Erythroblast (primary cell): ENCODE results near the gene SPATA20.

Experiments
- DNase-seq, 2 experiments: peaks; one replicate each; lab custom pipeline; 2025; lab: John Stamatoyannopoulos, UW
- GATA1 ChIP-seq: IDR thresholded peaks from 2 replicates; pipeline ENCODE4 v1.6.1; 2011; ENCODE audit warnings: low read depth, mild to moderate bottlenecking, control low read depth, low read length, moderate library complexity
- POLR2A ChIP-seq: IDR thresholded peaks from 2 replicates; pipeline ENCODE4 v1.6.1; 2011; ENCODE audit warnings: mild to moderate bottlenecking, low read length

Gene SPATA20

GRCh38 chr17:50514388-50514787 is 32.6 kb upstream of the SPATA20 start:
- TF ChIP-seq GATA1 (no peak), POLR2A (no peak)
- DNase-seq, result no peak

DNA sequence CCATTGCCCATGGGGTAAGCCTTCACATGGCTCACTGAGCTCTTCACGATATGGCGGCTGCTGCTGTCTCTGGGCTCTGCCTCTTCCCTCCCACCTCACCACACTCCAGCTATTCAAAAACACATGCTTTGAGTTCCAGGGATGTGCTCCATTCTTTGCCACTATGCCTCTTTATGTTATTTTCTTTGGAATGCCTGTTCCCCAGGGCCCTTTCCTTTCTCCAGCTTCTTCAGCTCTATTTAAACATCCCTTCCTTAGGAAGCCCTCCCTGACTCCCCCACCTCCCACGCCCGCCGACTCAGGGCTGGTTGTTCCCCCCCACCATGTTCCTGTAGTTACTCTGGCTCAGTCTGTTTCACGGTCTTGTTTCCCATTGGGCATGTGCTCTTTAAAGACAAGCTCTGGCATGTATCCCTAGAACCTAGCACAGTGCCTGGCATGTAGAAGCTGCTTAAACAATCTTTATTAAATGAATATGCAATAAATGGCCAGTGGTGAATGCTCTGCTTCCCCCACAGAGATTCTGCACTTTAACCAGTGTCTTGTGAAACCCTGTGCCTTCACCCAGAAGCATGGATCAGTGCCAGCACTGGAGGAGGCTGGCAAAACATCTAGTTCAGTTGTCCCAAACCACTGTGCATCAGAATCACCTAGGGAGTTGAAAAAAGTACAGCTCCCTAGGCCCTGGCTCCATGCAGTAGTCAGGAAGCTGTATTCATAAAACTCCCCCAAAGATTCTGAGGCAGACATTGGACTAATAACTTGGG is 31.9 kb upstream of the SPATA20 start:
- DNase-seq, result no peak
- TF ChIP-seq GATA1, result no peak
- TF ChIP-seq POLR2A, result no peak

GRCh38 chr17:50517011-50517410 is 30.0 kb upstream of the SPATA20 start:
- no peak for DNase-seq
- TF ChIP-seq POLR2A (no peak), GATA1 (no peak)

GRCh38 chr17:50517504-50518383 is 29.2 kb upstream of the SPATA20 start:
- no peak for TF ChIP-seq POLR2A
- no peak for TF ChIP-seq GATA1

DNA sequence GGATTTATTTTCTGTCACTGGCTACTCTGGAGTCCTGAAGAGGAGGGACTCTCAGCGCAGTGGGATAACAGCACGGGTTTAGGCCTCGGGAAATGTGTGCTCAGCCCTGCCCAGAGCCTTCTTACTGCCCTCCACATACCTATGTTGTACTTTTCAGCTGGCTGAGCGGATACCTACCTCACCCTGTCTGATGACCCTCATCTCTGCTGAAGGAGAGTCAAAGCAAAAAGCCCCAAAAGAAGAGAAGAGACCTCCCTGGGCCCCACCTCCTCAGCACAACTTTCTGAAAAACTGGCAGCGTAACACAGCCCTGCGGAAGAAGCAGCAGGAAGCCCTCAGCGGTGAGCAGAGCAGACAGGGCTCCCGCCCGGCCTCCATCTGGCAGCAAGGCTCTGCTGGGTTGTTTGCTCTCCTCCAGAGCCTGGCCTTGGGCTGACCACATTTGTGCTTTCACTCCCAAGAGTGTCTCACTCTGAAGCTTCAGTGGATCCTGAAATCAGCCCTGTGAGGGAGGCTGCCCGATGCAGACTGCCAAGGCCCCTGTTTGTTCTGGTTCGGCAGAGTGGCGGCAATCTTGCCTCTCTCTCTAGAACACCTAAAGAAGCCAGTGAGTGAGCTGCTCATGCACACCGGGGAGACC is 28.5 kb upstream of the SPATA20 start:
- TF ChIP-seq GATA1 (no peak), POLR2A (no peak)

More at GRCh38 chr17:50517504-50518383, 29.2 kb upstream of the SPATA20 start:
- no peak for DNase-seq

DNA sequence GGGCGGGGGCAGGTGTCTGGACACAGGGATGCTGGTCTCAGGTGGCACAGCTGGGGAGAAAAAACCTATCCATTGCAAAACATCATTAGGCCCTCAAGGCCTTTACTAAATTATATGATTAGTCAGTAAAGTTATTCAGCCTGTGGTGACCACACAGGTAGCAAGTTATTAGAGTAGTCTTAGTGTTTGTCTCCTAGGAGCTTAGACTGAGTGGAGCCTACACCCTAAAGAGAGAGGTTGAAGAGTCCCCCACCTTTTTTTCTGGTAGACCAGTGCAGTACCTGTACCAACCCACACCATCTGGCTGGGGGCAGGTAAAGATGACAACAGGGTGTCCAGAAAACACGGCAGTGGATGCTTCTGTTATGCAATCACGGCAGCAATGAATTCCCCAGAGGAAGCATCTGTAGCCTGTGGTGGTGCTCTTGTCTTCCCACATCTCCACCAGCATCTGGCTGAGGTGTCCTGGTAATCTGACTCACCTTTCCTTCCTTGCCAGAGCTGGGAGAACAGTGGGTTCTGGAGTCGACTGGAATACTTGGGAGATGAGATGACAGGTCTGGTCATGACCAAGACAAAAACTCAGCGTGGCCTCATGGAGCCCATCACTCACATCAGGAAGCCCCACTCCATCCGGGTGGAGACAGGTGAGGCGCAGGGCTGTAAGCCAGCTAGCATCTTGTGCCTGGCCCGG is 27.7 kb upstream of the SPATA20 start:
- TF ChIP-seq POLR2A, result no peak
- TF ChIP-seq GATA1, result no peak

More for the DNA sequence above, 28.5 kb upstream of the SPATA20 start:
- DNase-seq, result no peak

DNA sequence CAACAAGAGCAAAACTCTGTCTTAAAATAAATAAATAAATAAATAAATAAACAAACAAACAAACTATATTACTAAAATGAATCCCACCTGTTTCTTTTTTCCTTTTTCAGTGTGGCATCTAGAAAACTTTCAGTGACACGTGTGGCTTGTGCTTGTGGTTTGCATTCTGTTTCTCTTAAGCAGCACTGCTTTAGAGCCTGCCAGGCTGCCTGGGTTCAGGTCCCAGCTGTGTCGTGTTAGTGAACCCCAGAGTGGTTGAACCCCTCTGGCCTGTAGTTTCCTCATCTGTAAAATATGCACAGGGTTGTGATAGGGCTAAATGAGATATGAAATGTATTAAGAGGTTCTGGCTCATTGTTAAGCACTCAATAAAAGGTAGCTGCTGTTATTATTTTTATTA is 26.5 kb upstream of the SPATA20 start:
- DNase-seq, result no peak
- TF ChIP-seq GATA1, result no peak
- TF ChIP-seq POLR2A, result no peak

More for the DNA sequence above, 27.7 kb upstream of the SPATA20 start:
- no peak for DNase-seq

DNA sequence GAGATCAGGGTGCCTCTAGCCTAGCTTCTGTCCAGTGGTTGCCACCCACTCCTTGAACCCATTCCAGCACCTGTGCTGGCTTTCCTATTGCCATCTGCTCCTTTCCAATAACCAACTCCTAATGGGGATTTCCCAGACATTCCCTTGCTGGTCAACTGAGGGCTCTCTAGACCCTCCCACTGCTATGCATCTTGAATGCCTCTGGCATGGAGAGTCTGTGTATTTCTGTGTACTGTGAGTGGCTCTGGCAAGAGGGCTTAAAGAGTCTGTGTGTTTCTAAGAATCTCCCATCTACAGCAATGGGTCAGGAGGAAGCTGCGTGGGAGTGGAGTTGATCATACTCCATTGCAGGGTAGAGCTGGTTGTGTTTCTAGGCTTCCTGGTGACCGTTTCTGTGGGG is 25.5 kb upstream of the SPATA20 start:
- TF ChIP-seq POLR2A, result no peak
- TF ChIP-seq GATA1, result no peak
- no peak for DNase-seq

- TF ChIP-seq POLR2A (no peak), GATA1 (no peak)
- DNase-seq, result no peak
Measured at GRCh38 chr17:50522766-50523165, 24.2 kb upstream of the SPATA20 start.

DNA sequence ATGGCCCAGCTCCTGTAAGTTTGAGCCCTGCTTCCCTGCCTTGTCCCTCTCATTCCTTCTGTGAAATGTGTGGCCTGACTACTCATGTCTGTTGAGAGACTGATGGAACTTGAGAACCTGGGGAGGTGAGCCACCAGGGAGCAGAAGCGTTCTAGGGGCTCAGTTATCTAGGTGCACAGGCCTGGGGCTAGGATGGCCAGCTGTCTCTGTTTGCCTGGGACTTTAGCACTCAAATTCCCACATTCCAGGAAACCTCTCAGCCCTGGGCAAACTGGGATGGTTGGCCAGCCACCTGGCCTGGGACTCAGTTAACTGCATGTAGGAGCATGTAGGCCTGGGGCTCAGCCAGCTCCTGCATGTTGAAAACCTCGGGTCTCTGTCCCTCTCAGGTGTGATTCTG is 23.8 kb upstream of the SPATA20 start:
- no peak for DNase-seq
- TF ChIP-seq POLR2A (no peak), GATA1 (no peak)

DNA sequence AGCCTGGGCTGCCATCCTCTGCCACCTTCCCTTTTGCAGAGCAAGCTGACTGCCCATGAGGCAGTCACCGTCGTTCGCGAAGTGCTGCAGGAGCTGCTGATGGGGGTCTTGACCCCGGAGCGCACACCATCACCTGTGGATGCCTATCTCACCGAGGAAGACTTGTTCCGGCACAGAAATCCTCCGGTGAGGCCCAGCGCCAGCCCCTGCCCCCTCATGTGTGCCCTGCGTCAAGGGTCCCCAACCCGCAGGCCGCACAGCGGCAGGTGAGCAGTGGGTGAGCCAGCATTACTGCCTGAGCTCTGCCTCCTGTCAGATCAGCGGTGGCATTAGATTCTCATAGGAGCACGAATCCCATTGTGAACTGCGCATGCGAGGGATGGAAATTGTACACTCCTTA is 22.1 kb upstream of the SPATA20 start:
- DNase-seq, result no peak
- TF ChIP-seq POLR2A, result no peak

- no peak for TF ChIP-seq POLR2A
- TF ChIP-seq GATA1, result no peak
- DNase-seq, result no peak
Measured at GRCh38 chr17:50527155-50527762, 19.7 kb upstream of the SPATA20 start.

GRCh38 chr17:50527949-50528474 is 19.0 kb upstream of the SPATA20 start:
- DNase-seq, result no peak
- TF ChIP-seq POLR2A (no peak), GATA1 (no peak)
